GM23248 (cell line): ENCODE data around the gene ACTA1.
"Not testable (repeated sequence)": the region's sequence is repeated elsewhere in the genome, so short reads cannot be mapped to it uniquely, and the experiment has no call there.

Experiments used
- EZH2 ChIP-seq: fragments of 200-600 bp; sonication (generic); IDR thresholded peaks from 2 replicates; pipeline ENCODE4 v1.6.1; 2018; ENCODE audit warnings: antibody characterized with exemption, mild to moderate bottlenecking; ENCODE audit not compliant: insufficient read depth, poor library complexity, severe bottlenecking
- EZH2phosphoT487 ChIP-seq: fragments of 200-600 bp; sonication (generic); IDR thresholded peaks from 2 replicates; pipeline ENCODE4 v1.6.1; 2018; ENCODE audit warnings: antibody characterized with exemption, moderate library complexity, mild to moderate bottlenecking, low read depth; ENCODE audit not compliant: insufficient read depth

- not testable (repeated sequence) for TF ChIP-seq EZH2phosphoT487, EZH2
Observed at GRCh38 chr1:229475859-229476258, 42.0 kb upstream of the ACTA1 start.
